ENCODE results near the gene GAL3ST1. TPM values are rescaled to one million over a fixed set of nuclear protein-coding genes. Genes with fewer than 3 reads are reported as not detected.
A peak's percentile ranks its signal among the peaks of the same experiment; 100 is the strongest.

The GAL3ST1 gene
- polyA plus RNA-seq, 1 donor from 2014 or later = 1.6 TPM

DNA sequence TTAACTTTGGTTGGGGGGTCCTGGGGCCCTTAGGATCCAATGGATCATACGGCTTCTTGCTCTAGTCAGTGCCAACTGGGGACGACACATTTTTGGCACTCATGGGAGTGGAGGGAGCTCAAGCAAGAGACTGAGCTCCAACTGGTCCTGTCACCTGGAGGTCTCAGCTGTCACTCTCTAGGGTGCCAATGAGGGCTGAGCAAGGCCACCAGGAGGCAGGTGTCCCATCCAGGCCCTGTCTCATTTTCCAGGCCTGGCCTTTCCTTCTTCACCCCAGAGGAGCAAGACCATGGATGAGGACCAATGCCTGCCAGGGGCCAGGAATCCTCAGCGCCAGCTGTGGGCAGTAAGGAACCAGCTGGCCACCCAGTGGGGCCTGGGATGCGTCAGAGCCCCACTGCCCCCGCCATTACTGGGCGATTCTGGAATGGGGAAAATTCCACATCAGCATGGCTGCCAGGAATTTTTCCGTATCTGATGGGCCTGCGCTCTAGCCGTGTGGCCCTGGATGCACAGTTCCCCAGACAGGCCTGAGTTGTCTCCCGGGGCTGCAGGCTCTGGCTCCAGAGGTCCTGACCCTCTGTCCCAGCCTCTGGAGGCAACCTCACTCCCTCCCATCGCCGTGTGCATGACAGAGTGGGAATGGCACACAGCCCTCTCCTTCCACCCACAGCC lies 669 bp upstream of the GAL3ST1 start:
- Histone ChIP-seq H3K4me3 (ENCODE audit: low read length) (peak overlapping the region; percentile 37), H3K9ac (ENCODE audit: low read length) (no peak overlapping the region), H2AFZ (ENCODE audit: low read depth, low read length) (no peak overlapping the region), H3K9me3 (ENCODE audit: low read length) (no peaks in the 10 kb centered on the region), H3K79me2 (replicated peaks; ENCODE audit: insufficient read depth, low read length) (no peaks in the 10 kb centered on the region), H4K20me1 (ENCODE audit: insufficient read depth) (no peaks in the 10 kb centered on the region), H3K27ac (ENCODE audit: low read length) (no peak overlapping the region), H3K36me3 (ENCODE audit: insufficient read depth, low read length) (no peaks in the 10 kb centered on the region), H3K9me2 (ENCODE audit: insufficient read depth, low read length) (no peaks in the 10 kb centered on the region), H3F3A (ENCODE audit: insufficient read depth, low read length, poor library complexity, severe bottlenecking) (no peaks in the 10 kb centered on the region), H3K27me3 (ENCODE audit: insufficient read depth, low read depth, low read length) (no peaks in the 10 kb centered on the region), H3K4me2 (ENCODE audit: low read length) (no peak overlapping the region)
- TF ChIP-seq RAD21 (conservative IDR thresholded peaks at IDR 0.05) (no peak), TAF1 (IDR thresholded peaks at IDR 0.05; ENCODE audit: low read depth) (no peak), MXI1 (conservative IDR thresholded peaks at IDR 0.05; ENCODE audit: poor library complexity, severe bottlenecking) (no peak), SMC3 (conservative IDR thresholded peaks at IDR 0.05; ENCODE audit: poor library complexity) (no peak), EP300 (conservative IDR thresholded peaks at IDR 0.05; ENCODE audit: poor library complexity, severe bottlenecking) (no peak), EZH2 (IDR thresholded peaks at IDR 0.05; ENCODE audit: borderline replicate concordance, insufficient read depth, low read length, poor library complexity, severe bottlenecking) (no peak), REST (IDR thresholded peaks at IDR 0.05; ENCODE audit: borderline replicate concordance) (no peak), POLR2AphosphoS5 (IDR thresholded peaks at IDR 0.05) (no peak), CTCF (IDR thresholded peaks at IDR 0.05; ENCODE audit: poor library complexity, severe bottlenecking) (no peak)

- Histone ChIP-seq H4K20me1 (ENCODE audit: insufficient read depth) (no peaks in the 10 kb centered on the region), H3K4me2 (ENCODE audit: low read length) (no peak overlapping the region), H3K27me3 (ENCODE audit: insufficient read depth, low read depth, low read length) (no peaks in the 10 kb centered on the region), H2AFZ (ENCODE audit: low read depth, low read length) (no peak overlapping the region), H3K36me3 (ENCODE audit: insufficient read depth, low read length) (no peaks in the 10 kb centered on the region), H3K9me2 (ENCODE audit: insufficient read depth, low read length) (no peaks in the 10 kb centered on the region), H3K9ac (ENCODE audit: low read length) (no peak overlapping the region), H3F3A (ENCODE audit: insufficient read depth, low read length, poor library complexity, severe bottlenecking) (no peaks in the 10 kb centered on the region), H3K79me2 (replicated peaks; ENCODE audit: insufficient read depth, low read length) (no peaks in the 10 kb centered on the region), H3K9me3 (ENCODE audit: low read length) (no peaks in the 10 kb centered on the region), H3K27ac (ENCODE audit: low read length) (no peak overlapping the region), H3K4me3 (ENCODE audit: low read length) (peak overlapping the region; percentile 33)
- TF ChIP-seq REST (IDR thresholded peaks at IDR 0.05; ENCODE audit: borderline replicate concordance) (no peak), POLR2AphosphoS5 (IDR thresholded peaks at IDR 0.05) (no peak), MXI1 (conservative IDR thresholded peaks at IDR 0.05; ENCODE audit: poor library complexity, severe bottlenecking) (no peak), EP300 (conservative IDR thresholded peaks at IDR 0.05; ENCODE audit: poor library complexity, severe bottlenecking) (no peak), EZH2 (IDR thresholded peaks at IDR 0.05; ENCODE audit: borderline replicate concordance, insufficient read depth, low read length, poor library complexity, severe bottlenecking) (no peak), CTCF (IDR thresholded peaks at IDR 0.05; ENCODE audit: poor library complexity, severe bottlenecking) (no peak), SMC3 (conservative IDR thresholded peaks at IDR 0.05; ENCODE audit: poor library complexity) (no peak)
Observed at GRCh38 chr22:30573594-30574094, 821 bp downstream of the GAL3ST1 start.

Measured in neural cell (in vitro differentiated cells).